B cell (primary cell): ENCODE measurements around the gene PNPLA6. TPM values are rescaled to one million over a fixed set of nuclear protein-coding genes. Genes with fewer than 3 reads are reported as not detected.

ENCODE experiments used
- ATAC-seq: fragments of 200-7000 bp; cut with Tn5 transposase; one replicate; pipeline ENCODE4 v1.10.0; 2021; ENCODE audit warnings: low read depth, mild to moderate bottlenecking, moderate number of reproducible peaks, moderate library complexity
- CTCF ChIA-PET: fragments of 350-600 bp; sonication (Branson Sonifier 250); formaldehyde crosslinking; loops from one replicate; lab custom pipeline; 2021; ENCODE audit warnings: antibody characterized with exemption, inconsistent platforms; lab: Charles Lee
- POLR2A ChIA-PET: fragments of 350-600 bp; sonication (Branson Sonifier 250); formaldehyde crosslinking; loops from one replicate; lab custom pipeline; 2021; ENCODE audit warnings: antibody characterized with exemption; lab: Charles Lee
- DNase-seq: peaks from one replicate; pipeline ENCODE4 v3.0.0; 2013
- H2AFZ ChIP-seq: 2 replicates; pipeline ENCODE4 v1.6.1; 2012; ENCODE audit warnings: mild to moderate bottlenecking, low read depth, low read length; ENCODE audit not compliant: insufficient read depth, poor library complexity, severe bottlenecking
- H3K27ac ChIP-seq, 2 donors: 1 replicate in 1 of 2; 2 replicates in 1 of 2; pipeline ENCODE4 v1.5.1; 2012 to 2013; ENCODE audit warnings: low read length in 2 of 2, mild to moderate bottlenecking in 2 of 2, moderate library complexity in 1 of 2
- H3K27me3 ChIP-seq, 4 experiments: fragments of 200-600 bp in 1 of 4; sonication (generic) in 1 of 4; replicated peaks in 1 of 4; 1 replicate in 2 of 4; 2 replicates in 2 of 4; pipeline versions ENCODE4 v1.6.1 to v1.7.0; 2013 to 2016; ENCODE audit warnings: low read length in 3 of 4, mild to moderate bottlenecking in 2 of 4, mixed read lengths in 1 of 4, moderate library complexity in 1 of 4; ENCODE audit not compliant: insufficient read depth in 4 of 4, control insufficient read depth in 3 of 4; ENCODE audit errors: control extremely low read depth in 1 of 4
- H3K36me3 ChIP-seq, 2 experiments: replicated peaks in 1 of 2; 1 replicate in 1 of 2; 2 replicates in 1 of 2; pipeline versions ENCODE4 v1.6.1 to v1.7.1; 2013; ENCODE audit warnings: low read length in 1 of 2; ENCODE audit not compliant: insufficient read depth in 2 of 2, control insufficient read depth in 1 of 2; ENCODE audit errors: control extremely low read depth in 1 of 2, extremely low read depth in 1 of 2
- H3K4me1 ChIP-seq, 2 donors: fragments of 200-600 bp in 1 of 2; sonication (generic) in 1 of 2; 1 replicate in 1 of 2; 2 replicates in 1 of 2; pipeline versions ENCODE4 v1.5.1 to v1.6.1; 2013 to 2017; ENCODE audit warnings: low read length in 2 of 2; ENCODE audit not compliant: control insufficient read depth in 2 of 2, insufficient read depth in 2 of 2
- H3K4me2 ChIP-seq: replicated peaks from 2 replicates; pipeline ENCODE3; 2012; ENCODE audit warnings: mild to moderate bottlenecking, low read depth, low read length; ENCODE audit not compliant: poor library complexity, severe bottlenecking
- H3K4me3 ChIP-seq, 5 experiments: fragments of 200-600 bp in 1 of 5; sonication (generic) in 1 of 5; 1 replicate in 3 of 5; 2 replicates in 2 of 5; pipeline versions ENCODE4 v1.5.1 to v1.7.0; 2011 to 2016; ENCODE audit warnings: low read length in 4 of 5, mild to moderate bottlenecking in 4 of 5, low read depth in 2 of 5, control low read depth in 1 of 5, moderate library complexity in 1 of 5; ENCODE audit not compliant: insufficient read depth in 1 of 5; ENCODE audit errors: control extremely low read depth in 1 of 5, extremely low read depth in 1 of 5
- H3K79me2 ChIP-seq: fragments of 200-600 bp; sonication (generic); one replicate; pipeline ENCODE4 v1.6.0; 2016; ENCODE audit warnings: low read length; ENCODE audit not compliant: control insufficient read depth, insufficient read depth
- H3K9ac ChIP-seq: fragments of 200-600 bp; sonication (generic); 2 replicates; pipeline ENCODE4 v1.6.1; 2017; ENCODE audit warnings: mild to moderate bottlenecking, low read length, moderate library complexity
- H3K9me3 ChIP-seq, 3 donors: one replicate each; pipeline versions ENCODE4 v1.6.1 to v1.7.1; 2013; ENCODE audit warnings: low read length in 2 of 3; ENCODE audit not compliant: control insufficient read depth in 2 of 3, insufficient read depth in 1 of 3; ENCODE audit errors: control extremely low read depth in 1 of 3
- H4K20me1 ChIP-seq: 2 replicates; pipeline ENCODE4 v1.6.0; 2012; ENCODE audit warnings: mild to moderate bottlenecking, low read length; ENCODE audit not compliant: insufficient read depth, control insufficient read depth, poor library complexity, severe bottlenecking
- H3K27ac Mint-ChIP-seq: one replicate; pipeline ENCODE4 v1.8.0; 2021; ENCODE audit warnings: mixed read lengths
- H3K27me3 Mint-ChIP-seq: one replicate; pipeline ENCODE4 v1.8.0; 2021; ENCODE audit warnings: mixed read lengths
- H3K4me1 Mint-ChIP-seq: one replicate; pipeline ENCODE4 v1.8.0; 2021; ENCODE audit warnings: mixed read lengths
- H3K4me3 Mint-ChIP-seq: one replicate; pipeline ENCODE4 v1.8.0; 2021; ENCODE audit warnings: mixed read lengths
- H3K9me3 Mint-ChIP-seq: one replicate; pipeline ENCODE4 v1.8.0; 2022; ENCODE audit warnings: mixed read lengths; ENCODE audit not compliant: insufficient read depth
- EZH2 ChIP-seq: IDR thresholded peaks from 2 replicates; pipeline ENCODE4 v1.6.1; 2012; ENCODE audit warnings: borderline replicate concordance, low read depth, mild to moderate bottlenecking, moderate library complexity, low read length; ENCODE audit not compliant: insufficient read depth, poor library complexity, severe bottlenecking
- WGBS: methylation state at CpG from one replicate; pipeline ENCODE4 v1.1.5; 2013; ENCODE audit warnings: missing lambda C conversion rate; ENCODE audit not compliant: insufficient coverage; 5-methylcytosine and 5-hydroxymethylcytosine counted together
- intact Hi-C: fragments of 100-400 bp; cut with micrococcal nuclease; formaldehyde crosslinking; loops from one replicate; pipeline ENCODE4 v1.10.0; 2022
- polyA plus RNA-seq: library from polyadenylated mRNA; depleted of rRNA; stranded (reverse); fragments of >200 nt; gene quantifications from 2 replicates; pipeline ENCODE4 v1.2.3, GENCODE V29; 2012
- total RNA-seq, 2 donors: library from RNA; stranded (reverse); fragments of 120-200 nt in 1 of 2; gene quantifications; 1 replicate in 1 of 2; 2 replicates in 1 of 2; pipeline versions ENCODE4 v1.2.3 to v1.2.4, GENCODE V29; 2013 to 2022
- TF ChIP-seq, protein P1 (sequence below): fragments of 200-600 bp; IDR thresholded peaks from one replicate; pipeline ENCODE4 v1.8.0; 2022; ENCODE audit warnings: antibody characterized with exemption, mild to moderate bottlenecking

Gene PNPLA6
- total and polyA plus RNA-seq, 2 donors (not counting 1 experiment from before 2014, with no cell fraction given): 102 to 149 TPM

DNA sequence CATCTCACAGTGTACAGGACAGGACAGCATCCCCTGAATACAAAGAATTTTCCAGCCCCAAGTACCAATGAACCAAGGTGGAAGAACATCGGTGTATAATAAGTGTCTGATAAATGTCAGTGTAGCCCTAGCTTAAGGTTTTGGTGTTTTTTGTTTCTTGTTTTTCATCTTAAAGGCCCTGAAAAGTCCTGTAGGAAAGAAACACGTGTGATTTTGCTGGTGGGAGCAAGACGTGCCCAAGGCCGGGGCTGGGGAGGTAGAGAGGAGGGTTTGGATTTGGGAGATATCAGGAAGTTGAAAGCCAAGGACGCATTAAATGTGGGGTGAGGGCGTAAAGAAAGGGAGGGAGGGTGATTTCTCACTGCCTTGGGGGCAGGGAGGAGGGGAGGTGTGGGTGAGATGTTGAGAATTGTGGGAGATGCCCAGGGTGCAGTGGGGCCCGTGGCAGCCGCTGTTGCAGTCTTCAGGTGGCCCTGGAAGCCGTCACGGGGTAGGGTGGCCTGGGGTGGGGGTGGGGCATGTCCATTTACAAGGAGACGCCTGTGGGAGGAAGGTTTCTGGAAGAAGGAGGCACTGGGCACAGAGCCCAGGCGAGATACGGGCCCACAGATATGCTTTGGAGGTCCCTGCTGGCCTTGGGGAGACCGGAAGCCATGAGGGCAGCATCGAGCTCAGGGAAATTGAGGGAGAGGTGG, 66.9 kb downstream of the PNPLA6 start:
- Histone ChIP-seq H3K9ac (no peak overlapping the region), H3K4me3 (no peak overlapping the region), H3K27me3 (peaks cover 0 to 37% (median under 1%) of the 10 kb centered on the region in 4 experiments), H3K36me3 (no peaks in the 10 kb centered on the region), H3K4me1 (no peaks in the 10 kb centered on the region), H3K9me3 (peaks cover 0 to 9% (median 0%) of the 10 kb centered on the region in 3 donors), H2AFZ (no peak overlapping the region), H3K4me2 (no peak overlapping the region), H4K20me1 (no peaks in the 10 kb centered on the region), H3K79me2 (no peaks in the 10 kb centered on the region), H3K27ac (no peak overlapping the region)
- 63% methylated on average over 15 of the region's 15 CpGs for WGBS
- peaks cover 29% of the 10 kb centered on the region for H3K27me3 Mint-ChIP-seq
- H3K9me3 Mint-ChIP-seq: peaks cover 2% of the 10 kb centered on the region
- ATAC-seq: no peak
- intact Hi-C loops: no loop called here
- CTCF ChIA-PET: no interaction called here
- POLR2A ChIA-PET: no interaction called here
- DNase-seq: no peak
- H3K27ac Mint-ChIP-seq: no peak overlapping the region
- no peak overlapping the region for H3K4me3 Mint-ChIP-seq
- peaks cover under 1% of the 10 kb centered on the region for H3K4me1 Mint-ChIP-seq
- TF ChIP-seq, protein P1, sequence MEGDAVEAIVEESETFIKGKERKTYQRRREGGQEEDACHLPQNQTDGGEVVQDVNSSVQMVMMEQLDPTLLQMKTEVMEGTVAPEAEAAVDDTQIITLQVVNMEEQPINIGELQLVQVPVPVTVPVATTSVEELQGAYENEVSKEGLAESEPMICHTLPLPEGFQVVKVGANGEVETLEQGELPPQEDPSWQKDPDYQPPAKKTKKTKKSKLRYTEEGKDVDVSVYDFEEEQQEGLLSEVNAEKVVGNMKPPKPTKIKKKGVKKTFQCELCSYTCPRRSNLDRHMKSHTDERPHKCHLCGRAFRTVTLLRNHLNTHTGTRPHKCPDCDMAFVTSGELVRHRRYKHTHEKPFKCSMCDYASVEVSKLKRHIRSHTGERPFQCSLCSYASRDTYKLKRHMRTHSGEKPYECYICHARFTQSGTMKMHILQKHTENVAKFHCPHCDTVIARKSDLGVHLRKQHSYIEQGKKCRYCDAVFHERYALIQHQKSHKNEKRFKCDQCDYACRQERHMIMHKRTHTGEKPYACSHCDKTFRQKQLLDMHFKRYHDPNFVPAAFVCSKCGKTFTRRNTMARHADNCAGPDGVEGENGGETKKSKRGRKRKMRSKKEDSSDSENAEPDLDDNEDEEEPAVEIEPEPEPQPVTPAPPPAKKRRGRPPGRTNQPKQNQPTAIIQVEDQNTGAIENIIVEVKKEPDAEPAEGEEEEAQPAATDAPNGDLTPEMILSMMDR: no peak
- TF ChIP-seq EZH2: no peak

DNA sequence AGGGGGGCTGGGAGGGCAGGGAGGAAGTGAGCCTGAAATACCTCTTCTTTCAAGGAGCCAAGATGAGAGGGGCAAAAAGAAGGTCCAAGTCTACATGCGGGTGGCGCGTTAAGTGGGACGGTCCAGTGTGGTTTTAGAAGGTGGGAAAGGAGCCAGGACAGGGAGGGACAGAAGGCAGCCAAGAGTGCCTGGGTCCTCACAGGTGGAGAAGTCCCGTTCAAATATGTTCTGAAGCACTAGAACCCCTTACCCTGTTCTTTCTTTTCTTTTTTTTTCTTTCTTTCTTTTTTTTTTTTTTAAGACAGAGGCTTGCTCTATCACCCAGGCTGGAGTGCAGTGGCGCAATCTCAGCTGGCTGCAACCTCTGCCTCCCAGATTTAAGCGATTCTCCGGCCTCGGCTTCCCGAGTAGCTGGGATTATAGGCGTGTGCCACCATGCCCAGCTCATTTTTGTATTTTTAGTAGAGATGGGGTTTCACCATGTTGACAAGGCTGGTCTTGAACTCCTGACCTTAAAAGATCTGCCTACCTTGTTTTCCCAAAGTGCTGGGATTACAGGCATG, 67.5 kb downstream of the PNPLA6 start:
- CTCF ChIA-PET: no interaction called here
- intact Hi-C loops: no loop called here
- 69% methylated on average over 5 of the region's 11 CpGs for WGBS

More for the DNA sequence above, 67.5 kb downstream of the PNPLA6 start:
- Histone ChIP-seq H3K27ac (no peak overlapping the region), H3K4me2 (no peak overlapping the region), H2AFZ (no peak overlapping the region), H3K9me3 (peaks cover 0 to 9% (median 0%) of the 10 kb centered on the region in 3 donors), H3K79me2 (no peaks in the 10 kb centered on the region), H3K36me3 (no peaks in the 10 kb centered on the region), H4K20me1 (no peaks in the 10 kb centered on the region), H3K9ac (no peak overlapping the region), H3K27me3 (peaks cover 0 to 31% (median 0%) of the 10 kb centered on the region in 4 experiments), H3K4me3 (no peak overlapping the region), H3K4me1 (no peaks in the 10 kb centered on the region)
- POLR2A ChIA-PET: no interaction called here
- H3K4me1 Mint-ChIP-seq: no peaks in the 10 kb centered on the region
- ATAC-seq (no peak), DNase-seq (no peak)
- TF ChIP-seq, protein P1: no peak
- no peak for TF ChIP-seq EZH2
- H3K9me3 Mint-ChIP-seq: peaks cover 2% of the 10 kb centered on the region
- peaks cover 23% of the 10 kb centered on the region for H3K27me3 Mint-ChIP-seq
- no peak overlapping the region for H3K27ac Mint-ChIP-seq
- H3K4me3 Mint-ChIP-seq: no peak overlapping the region
